ENCODE results near the gene MISP3. TPM values are rescaled to one million over a fixed set of nuclear protein-coding genes. Genes with fewer than 3 reads are reported as not detected.

The MISP3 gene
- polyA plus RNA-seq, 2 of the 4 experiments (the other 2 are of a cell fraction) = 1.9 to 2.3 TPM

GRCh38 chr19:14089662-14090508 lies 17.3 kb downstream of the MISP3 start:
- DNase-seq (ENCODE audit: low read depth in 1 of 2, low spot score in 1 of 2) (peak in 1 of 2 experiments; percentile 69), ATAC-seq (peak; percentile 30 to 54; a peak in 5 of 6 replicates), FAIRE-seq (no peak)
- TF ChIP-seq ATOH8 (CRISPR knock-in tag; IDR thresholded peaks at IDR 0.05; ENCODE audit: low read depth) = no peak
- TF ChIP-seq REST (IDR thresholded peaks at IDR 0.05) = no peak
- no peak for TF ChIP-seq TFCP2L1 (CRISPR knock-in tag; IDR thresholded peaks at IDR 0.05)
- no peak for TF ChIP-seq ZSCAN20 (CRISPR knock-in tag; IDR thresholded peaks at IDR 0.05)
- Histone ChIP-seq H3K4me1 (0 out of 3 replicates have a peak, but pooled peaks cover 4% of the 10 kb centered on the region), H3K4me2 (peak overlapping the region; percentile 76), H3K27ac (peak overlapping the region; percentile 99), H3K9me3 (peaks cover 11% of the 10 kb centered on the region), H3K4me3 (peak overlapping the region; percentile 87)
- ChIA-PET POLR2A (interaction anchor here (0.7 kb wide), 1 partner anchor 472 kb away, joined by 3 read pairs; no protein-coding TSS in a partner anchor), CTCF (interaction anchor here (0.6 to 1.0 kb wide), 5 partner anchors 12 to 112 kb away, joined by 3 to 4 read pairs (median 3); no protein-coding TSS in a partner anchor)
- no CpG with 5 or more reads among the region's 142 CpGs for WGBS (ENCODE audit: missing lambda C conversion rate)

- Histone ChIP-seq H3K4me2 (peak within 1 kb of the TSS; percentile 76), H3K9me3 (peaks cover 11% of the 10 kb centered on the region), H3K27ac (peak within 1 kb of the TSS; percentile 99), H3K4me3 (peak within 1 kb of the TSS; percentile 87), H3K4me1 (0 out of 3 replicates have a peak, but pooled peaks cover 4% of the 10 kb centered on the region)
- peak; percentile 51 to 90 for DNase-seq (ENCODE audit: low read depth in 1 of 2, low spot score in 1 of 2)
- TF ChIP-seq EP300 (IDR thresholded peaks at IDR 0.05) = no peak
- under 1% methylated on average over 26 of the region's 65 CpGs for WGBS (ENCODE audit: missing lambda C conversion rate)
- FAIRE-seq = no peak
- ChIA-PET CTCF (interaction anchor here (0.6 to 1.0 kb wide), 2 partner anchors 12 to 18 kb away, joined by 3 to 4 read pairs; no protein-coding TSS in a partner anchor), POLR2A (no interaction called here)
- peak; percentile 58 to 67 for ATAC-seq
Observed at GRCh38 chr19:14090509-14091080, 18.0 kb downstream of the MISP3 start, which contains the start of gene SAMD1. TSS of gene SAMD1 (minus strand) at chr19:14090751.

- Histone ChIP-seq H3K27ac (peak overlapping the region; percentile 99), H3K4me2 (peak overlapping the region; percentile 69), H3K9me3 (peaks cover 11% of the 10 kb centered on the region), H3K4me3 (peak overlapping the region; percentile 87), H3K4me1 (0 out of 3 replicates have a peak, but pooled peaks cover 4% of the 10 kb centered on the region)
- DNase-seq (ENCODE audit: low read depth in 1 of 2, low spot score in 1 of 2) = peak; percentile 62 to 67
- peak; percentile 73 to 89 for ATAC-seq
- WGBS (ENCODE audit: missing lambda C conversion rate) = 1% methylated on average over 17 of the region's 72 CpGs
- ChIA-PET CTCF (interaction anchor here (1.0 to 1.1 kb wide), 2 partner anchors 9 to 11 kb away, joined by 4 to 5 read pairs; no protein-coding TSS in a partner anchor), POLR2A (no interaction called here)
- no peak for FAIRE-seq
- TF ChIP-seq JUN (IDR thresholded peaks at IDR 0.05) (peak in 1 of 2 experiments; percentile 66; a peak in 1 of 5 replicates), RFX5 (IDR thresholded peaks at IDR 0.05) (no peak), POLR2A (IDR thresholded peaks at IDR 0.05; ENCODE audit: low read length) (peak; percentile 68), EP300 (IDR thresholded peaks at IDR 0.05) (no peak), BCL3 (IDR thresholded peaks at IDR 0.05) (no peak), CTCF (IDR thresholded peaks at IDR 0.05) (peak; percentile 40; the same call in 2 of the 3 replicates), ZFP36 (IDR thresholded peaks at IDR 0.05; ENCODE audit: borderline replicate concordance, partially characterized antibody) (no peak), USF2 (IDR thresholded peaks at IDR 0.05) (no peak), HES2 (IDR thresholded peaks at IDR 0.05) (no peak), FOXS1 (CRISPR knock-in tag; IDR thresholded peaks at IDR 0.05) (no peak), PHF8 (IDR thresholded peaks at IDR 0.05; ENCODE audit: borderline replicate concordance, low read depth) (peak; percentile 57; the same call in 1 of the 2 replicates), MAX (IDR thresholded peaks at IDR 0.05) (peak; percentile 28; the same call in 1 of the 2 replicates), FOSB (CRISPR knock-in tag; IDR thresholded peaks at IDR 0.05) (no peak)
Observed at GRCh38 chr19:14091081-14091812, 18.7 kb downstream of the MISP3 start.
